D721Med (cell line): Measurements from ENCODE around the gene MIB2.

Experiments used
- DNase-seq: peaks from one replicate; pipeline ENCODE4 v3.0.0; 2011; ENCODE audit warnings: low spot score; ENCODE audit not compliant: insufficient read length
- FAIRE-seq: peaks from 2 replicates; lab custom pipeline; 2011; peaks lifted over from hg19 to GRCh38; lab: Jason Lieb, UNC
- CTCF ChIP-seq: IDR thresholded peaks from 2 replicates; pipeline ENCODE4 v1.5.1; 2012; ENCODE audit warnings: mild to moderate bottlenecking, control low read depth; ENCODE audit not compliant: insufficient read depth; ENCODE audit errors: missing control alignments

Gene MIB2

GRCh38 chr1:1602968-1603506 is 12.3 kb upstream of the MIB2 start:
- FAIRE-seq (no peak), DNase-seq (no peak)

GRCh38 chr1:1603671-1604373 is 11.5 kb upstream of the MIB2 start:
- no peak for FAIRE-seq
- no peak for TF ChIP-seq CTCF
- no peak for DNase-seq

More at GRCh38 chr1:1602968-1603506, 12.3 kb upstream of the MIB2 start:
- no peak for TF ChIP-seq CTCF

GRCh38 chr1:1604374-1605033 is 10.8 kb upstream of the MIB2 start:
- FAIRE-seq: no peak
- TF ChIP-seq CTCF: no peak
- no peak for DNase-seq

GRCh38 chr1:1605034-1605591 is 10.2 kb upstream of the MIB2 start:
- DNase-seq (no peak), FAIRE-seq (no peak)
- no peak for TF ChIP-seq CTCF

- no peak for TF ChIP-seq CTCF
- FAIRE-seq: no peak
- no peak for DNase-seq
Measured at GRCh38 chr1:1605724-1606123, 9.6 kb upstream of the MIB2 start.

- no peak for TF ChIP-seq CTCF
- FAIRE-seq: no peak
- no peak for DNase-seq
Measured at GRCh38 chr1:1606232-1606631, 9.1 kb upstream of the MIB2 start.
